Bronchial epithelial cell (primary cell): ENCODE data around the gene AOX1. TPM values are rescaled to one million over a fixed set of nuclear protein-coding genes. Genes with fewer than 3 reads are reported as not detected.
"Not testable (repeated sequence)": the region's sequence is repeated elsewhere in the genome, so short reads cannot be mapped to it uniquely, and the experiment has no call there.

Experiments used
- DNase-seq: peaks from one replicate; pipeline ENCODE4 v3.0.0-alpha.2; 2010; ENCODE audit warnings: low read depth
- FAIRE-seq: peaks from 2 replicates; lab custom pipeline; 2011; peaks lifted over from hg19 to GRCh38; lab: Jason Lieb, UNC
- H3K27me3 ChIP-seq: 2 replicates; pipeline ENCODE4 v1.5.1; 2011; ENCODE audit warnings: low read length; ENCODE audit not compliant: control insufficient read depth, insufficient read depth
- H3K36me3 ChIP-seq: 2 replicates; pipeline ENCODE4 v1.5.1; 2011; ENCODE audit warnings: low read length; ENCODE audit not compliant: control insufficient read depth, insufficient read depth
- H3K4me3 ChIP-seq: 2 replicates; pipeline ENCODE4 v1.5.1; 2011; ENCODE audit warnings: mild to moderate bottlenecking, low read depth, low read length, control low read depth
- total RNA-seq: library from RNA; depleted of rRNA; stranded (reverse); fragments of >200 nt; gene quantifications from 2 replicates; pipeline ENCODE4 v1.2.1, GENCODE V29; 2014
- TF ChIP-seq, protein P1 (sequence below): IDR thresholded peaks from 2 replicates; pipeline ENCODE4 v1.5.1; 2011; ENCODE audit warnings: mild to moderate bottlenecking, moderate library complexity, low read length, control low read depth, inconsistent platforms; ENCODE audit not compliant: insufficient read depth, severe bottlenecking

Gene AOX1
- total RNA-seq, 1 donor from 2014 or later, result 8.4 TPM

DNA sequence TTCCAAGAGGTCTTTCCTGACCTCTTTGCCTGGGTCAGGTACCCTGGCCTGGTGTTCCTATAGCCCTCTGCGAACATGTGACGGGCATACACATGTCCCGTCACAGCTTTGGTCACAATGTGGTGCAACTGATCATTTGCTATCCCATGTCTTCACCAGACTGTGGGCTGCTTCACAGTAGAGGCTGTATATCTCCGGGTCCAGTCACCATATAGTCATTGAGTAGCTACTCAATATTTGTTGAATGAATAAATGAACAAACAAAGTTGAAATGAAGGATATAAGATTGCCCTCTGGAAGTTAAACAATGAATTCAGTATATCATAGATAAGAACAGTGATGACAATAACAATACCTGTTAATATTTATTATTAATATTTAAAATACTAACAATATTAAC lies 16.8 kb downstream of the AOX1 start:
- DNase-seq, result peak; percentile 59
- Histone ChIP-seq H3K27me3 (no peaks in the 10 kb centered on the region), H3K4me3 (no peak overlapping the region), H3K36me3 (no peaks in the 10 kb centered on the region)
- TF ChIP-seq, protein P1, sequence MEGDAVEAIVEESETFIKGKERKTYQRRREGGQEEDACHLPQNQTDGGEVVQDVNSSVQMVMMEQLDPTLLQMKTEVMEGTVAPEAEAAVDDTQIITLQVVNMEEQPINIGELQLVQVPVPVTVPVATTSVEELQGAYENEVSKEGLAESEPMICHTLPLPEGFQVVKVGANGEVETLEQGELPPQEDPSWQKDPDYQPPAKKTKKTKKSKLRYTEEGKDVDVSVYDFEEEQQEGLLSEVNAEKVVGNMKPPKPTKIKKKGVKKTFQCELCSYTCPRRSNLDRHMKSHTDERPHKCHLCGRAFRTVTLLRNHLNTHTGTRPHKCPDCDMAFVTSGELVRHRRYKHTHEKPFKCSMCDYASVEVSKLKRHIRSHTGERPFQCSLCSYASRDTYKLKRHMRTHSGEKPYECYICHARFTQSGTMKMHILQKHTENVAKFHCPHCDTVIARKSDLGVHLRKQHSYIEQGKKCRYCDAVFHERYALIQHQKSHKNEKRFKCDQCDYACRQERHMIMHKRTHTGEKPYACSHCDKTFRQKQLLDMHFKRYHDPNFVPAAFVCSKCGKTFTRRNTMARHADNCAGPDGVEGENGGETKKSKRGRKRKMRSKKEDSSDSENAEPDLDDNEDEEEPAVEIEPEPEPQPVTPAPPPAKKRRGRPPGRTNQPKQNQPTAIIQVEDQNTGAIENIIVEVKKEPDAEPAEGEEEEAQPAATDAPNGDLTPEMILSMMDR, result no peak
- FAIRE-seq, result no peak

DNA sequence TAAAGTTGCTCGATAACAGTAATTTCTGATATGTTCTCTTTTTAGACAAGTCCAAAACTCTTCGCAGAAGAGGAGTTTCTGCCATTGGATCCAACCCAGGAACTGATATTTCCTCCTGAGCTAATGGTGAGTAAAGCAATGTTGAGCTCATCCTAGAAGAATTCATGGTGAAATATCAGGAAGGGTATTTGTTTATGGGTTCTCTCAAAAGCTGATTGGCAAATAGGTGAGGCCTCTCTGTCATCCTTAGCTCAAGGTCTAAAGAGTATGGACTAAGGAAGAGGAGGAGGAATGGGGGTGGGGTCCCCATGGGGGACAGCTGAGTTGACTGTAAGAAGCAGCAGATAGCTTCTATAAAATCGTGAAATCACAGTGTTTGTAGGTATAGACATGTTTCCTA lies 18.2 kb downstream of the AOX1 start:
- DNase-seq (peak; percentile 96), FAIRE-seq (peak; percentile 32)
- no peak overlapping the region for H3K4me3 ChIP-seq
- H3K27me3 ChIP-seq, result no peaks in the 10 kb centered on the region
- H3K36me3 ChIP-seq, result no peaks in the 10 kb centered on the region
- TF ChIP-seq, protein P1, result no peak

GRCh38 chr2:200604571-200605255 lies 18.9 kb downstream of the AOX1 start:
- H3K27me3 ChIP-seq, result no peaks in the 10 kb centered on the region
- FAIRE-seq (no peak), DNase-seq (no peak)
- TF ChIP-seq, protein P1, result no peak
- no peaks in the 10 kb centered on the region for H3K36me3 ChIP-seq
- no peak overlapping the region for H3K4me3 ChIP-seq

GRCh38 chr2:200608341-200609027 lies 22.7 kb downstream of the AOX1 start:
- DNase-seq (no peak), FAIRE-seq (peak; percentile 66)
- Histone ChIP-seq H3K4me3 (no peak overlapping the region), H3K36me3 (no peaks in the 10 kb centered on the region), H3K27me3 (no peaks in the 10 kb centered on the region)
- TF ChIP-seq, protein P1, result no peak

DNA sequence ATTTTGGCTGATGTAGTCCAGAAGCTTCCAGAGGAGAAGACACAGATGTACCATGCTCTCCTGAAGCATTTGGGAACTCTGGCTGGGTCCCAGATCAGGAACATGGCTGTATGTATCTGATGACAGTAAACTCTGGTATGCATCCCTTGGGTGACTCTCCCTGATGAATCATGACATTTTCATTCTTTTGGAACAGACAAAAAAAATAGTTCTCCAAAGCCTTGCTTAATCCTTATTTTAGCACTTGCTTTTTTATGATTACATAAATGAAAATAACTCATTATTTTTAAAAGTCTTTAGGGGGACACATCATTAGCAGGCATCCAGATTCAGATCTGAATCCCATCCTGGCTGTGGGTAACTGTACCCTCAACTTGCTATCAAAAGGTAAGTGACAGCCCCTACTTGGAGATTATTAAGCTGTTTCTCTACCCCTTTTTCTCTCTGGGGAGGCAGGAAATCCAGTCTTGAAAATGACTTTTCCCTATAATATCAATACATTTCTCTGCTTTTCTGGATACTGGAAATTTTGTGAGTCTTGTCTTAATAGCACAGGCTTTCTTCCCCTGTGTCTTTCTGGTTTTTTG lies 23.3 kb downstream of the AOX1 start:
- FAIRE-seq (no peak), DNase-seq (peak; percentile 92)
- H3K27me3 ChIP-seq, result no peaks in the 10 kb centered on the region
- TF ChIP-seq, protein P1, result no peak
- no peak overlapping the region for H3K4me3 ChIP-seq
- no peaks in the 10 kb centered on the region for H3K36me3 ChIP-seq

DNA sequence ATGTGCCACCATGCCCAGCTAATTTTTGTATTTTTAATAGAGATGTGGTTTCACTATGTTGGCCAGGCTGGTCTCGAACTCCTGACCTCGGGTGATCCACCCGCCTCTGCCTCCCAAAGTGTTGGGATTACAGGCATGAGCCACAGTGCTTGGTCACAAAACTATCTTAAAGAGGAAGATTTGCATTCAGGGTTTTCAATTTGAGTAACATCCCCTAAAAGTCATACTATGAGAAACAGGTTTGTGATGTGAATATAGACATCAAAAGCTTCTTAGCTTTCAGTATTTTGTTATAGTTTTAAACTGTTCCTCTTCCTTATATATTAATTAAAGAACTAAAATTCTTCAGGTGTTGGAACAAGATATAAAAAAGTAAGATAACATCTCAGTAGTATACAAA lies 24.4 kb downstream of the AOX1 start:
- H3K36me3 ChIP-seq, H3K27me3 ChIP-seq, H3K4me3 ChIP-seq, FAIRE-seq, DNase-seq: not testable (repeated sequence)
